K562 (cell line): ENCODE measurements around the gene EIF4E. TPM values are rescaled to one million over a fixed set of nuclear protein-coding genes. Genes with fewer than 3 reads are reported as not detected.
A peak's percentile ranks its signal among the peaks of the same experiment; 100 is the strongest.
"Not testable (repeated sequence)": the region's sequence is repeated elsewhere in the genome, so short reads cannot be mapped to it uniquely, and the experiment has no call there.

Source experiments
- ATAC-seq: fragments of 200-7000 bp; cut with Tn5 transposase; 3 replicates; pipeline ENCODE4 v1.9.1; 2020; ENCODE audit warnings: moderate library complexity
- BruUV-seq: library from RNA; stranded (reverse); fragments of 400-500 nt; replicated peaks from 2 replicates; lab custom pipeline; 2021; lab: Mats Ljungman, UMichigan
- CTCF ChIA-PET: fragments of 300-600 bp; formaldehyde crosslinking; extraction: SDS; loops from one replicate; lab custom pipeline; 2021; ENCODE audit warnings: low intra/inter-chr PET ratio; lab: Yijun Ruan, JAX
- POLR2A ChIA-PET: fragments of 300-600, 350-650 bp; sonication (Branson Sonifier 250); formaldehyde crosslinking; extraction: SDS; loops from one replicate; lab custom pipeline; 2021; ENCODE audit warnings: antibody characterized with exemption, inconsistent platforms; lab: Yijun Ruan, JAX
- DNase-seq, 4 experiments: peaks; one replicate each; pipeline versions ENCODE4 v3.0.0 to v3.0.0-alpha.2; 2011 to 2018; ENCODE audit warnings: low spot score in 3 of 4, mixed read lengths in 3 of 4; ENCODE audit errors: extremely low read depth in 1 of 4
- FAIRE-seq: peaks from 2 replicates; lab custom pipeline; 2011; peaks lifted over from hg19 to GRCh38; lab: Jason Lieb, UNC
- H2AFZ ChIP-seq: 2 replicates; pipeline ENCODE4 v1.6.0; 2011; ENCODE audit warnings: low read depth, low read length, control low read depth, inconsistent platforms
- H3K27ac ChIP-seq: fragments of 200-600 bp; 3 replicates; pipeline ENCODE4 v1.8.0; 2011; ENCODE audit warnings: low read depth, mild to moderate bottlenecking, control low read depth, inconsistent platforms, low read length, moderate library complexity, mixed read lengths; ENCODE audit errors: extremely low read depth
- H3K27me3 ChIP-seq, 2 experiments: fragments of 300-600 bp in 1 of 2; 2 replicates in 1 of 2; 3 replicates in 1 of 2; pipeline versions ENCODE4 v1.6.0 to v1.8.0; 2011; ENCODE audit warnings: inconsistent platforms in 2 of 2, low read length in 2 of 2, mild to moderate bottlenecking in 1 of 2, mixed read lengths in 1 of 2, moderate library complexity in 1 of 2; ENCODE audit not compliant: control insufficient read depth in 2 of 2, insufficient read depth in 2 of 2
- H3K36me3 ChIP-seq: fragments of 300-600 bp; 3 replicates; pipeline ENCODE4 v1.8.0; 2011; ENCODE audit warnings: mild to moderate bottlenecking, low read length, inconsistent platforms; ENCODE audit not compliant: control insufficient read depth, insufficient read depth
- H3K4me1 ChIP-seq, 2 experiments: fragments of 200-600 bp in 1 of 2; replicated peaks in 1 of 2; 2 replicates in 1 of 2; 3 replicates in 1 of 2; pipeline versions ENCODE4 v1.5.1 to v1.8.0; 2011; ENCODE audit warnings: inconsistent platforms in 2 of 2, low read length in 2 of 2, mild to moderate bottlenecking in 1 of 2, mixed read lengths in 1 of 2, moderate library complexity in 1 of 2; ENCODE audit not compliant: control insufficient read depth in 2 of 2, insufficient read depth in 2 of 2
- H3K4me2 ChIP-seq: 2 replicates; pipeline ENCODE4 v1.6.1; 2011; ENCODE audit warnings: low read length, control low read depth, inconsistent platforms, mixed read lengths; ENCODE audit not compliant: insufficient read depth
- H3K4me3 ChIP-seq: fragments of 200-600 bp; sonication (generic), shearing (Covaris generic); 2 replicates; pipeline ENCODE4 v1.5.1; 2016; ENCODE audit warnings: control low read depth, inconsistent platforms
- H3K79me2 ChIP-seq: fragments of 200-600 bp; 3 replicates; pipeline ENCODE4 v1.8.0; 2011; ENCODE audit warnings: low read length, inconsistent platforms; ENCODE audit not compliant: control insufficient read depth, insufficient read depth
- H3K9ac ChIP-seq, 2 experiments: 2 replicates each; pipeline versions ENCODE4 v1.6.0 to v1.6.1; 2011; ENCODE audit warnings: low read depth in 2 of 2, low read length in 2 of 2, control low read depth in 1 of 2, inconsistent platforms in 1 of 2, mild to moderate bottlenecking in 1 of 2, mixed read lengths in 1 of 2; ENCODE audit not compliant: insufficient read depth in 1 of 2
- H3K9me1 ChIP-seq: one replicate; pipeline ENCODE4 v1.6.0; 2011; ENCODE audit warnings: inconsistent platforms, mild to moderate bottlenecking, low read length, moderate library complexity; ENCODE audit not compliant: control insufficient read depth, insufficient read depth
- H3K9me3 ChIP-seq: replicated peaks from 2 replicates; pipeline ENCODE4 v1.5.1; 2011; ENCODE audit warnings: low read depth, low read length, inconsistent platforms; ENCODE audit not compliant: control insufficient read depth, insufficient read depth
- H4K20me1 ChIP-seq: replicated peaks from 2 replicates; pipeline ENCODE4 v1.6.1; 2011; ENCODE audit warnings: low read length, inconsistent platforms, mixed read lengths; ENCODE audit not compliant: control insufficient read depth, insufficient read depth
- ARID1B ChIP-seq: fragments of 450-650 bp; IDR thresholded peaks from 2 replicates; pipeline ENCODE4 v1.6.1; 2016; ENCODE audit warnings: antibody characterized with exemption, mild to moderate bottlenecking, inconsistent platforms
- ASH1L ChIP-seq: fragments of 450-650 bp; IDR thresholded peaks from 2 replicates; pipeline ENCODE4 v1.6.1; 2018; ENCODE audit warnings: borderline replicate concordance, mild to moderate bottlenecking, low read depth; ENCODE audit not compliant: partially characterized antibody
- BCOR ChIP-seq: fragments of 450-650 bp; IDR thresholded peaks from 2 replicates; pipeline ENCODE4 v1.6.1; 2016
- CBFA2T3 ChIP-seq: fragments of 450-650 bp; IDR thresholded peaks from 2 replicates; pipeline ENCODE4 v1.6.1; 2017
- CXXC5 ChIP-seq: fragments of 250-450 bp; sonication (Bioruptor Pico); IDR thresholded peaks from 2 replicates; pipeline ENCODE4 v1.8.0; 2022; ENCODE audit warnings: inconsistent platforms, mild to moderate bottlenecking, moderate library complexity
- DPF2 ChIP-seq: fragments of 450-650 bp; IDR thresholded peaks from 2 replicates; pipeline ENCODE4 v1.6.1; 2016
- FOXK2 ChIP-seq, 2 experiments: fragments of 450-650 bp; IDR thresholded peaks in 1 of 2; conservative IDR thresholded peaks in 1 of 2; 2 replicates each; pipeline ENCODE4 v1.6.1; 2016; ENCODE audit warnings: low read depth in 2 of 2, mild to moderate bottlenecking in 1 of 2
- KDM1A ChIP-seq, 2 experiments: fragments of 450-650 bp; IDR thresholded peaks; 2 replicates each; pipeline ENCODE4 v1.6.1; 2016; ENCODE audit warnings: mild to moderate bottlenecking in 2 of 2
- MEF2D ChIP-seq: conservative IDR thresholded peaks from 2 replicates; pipeline ENCODE4 v1.6.1; 2016; ENCODE audit warnings: low read depth, missing genetic modification characterization, missing compliant biosample characterization
- MTA2 ChIP-seq: fragments of 450-650 bp; IDR thresholded peaks from 2 replicates; pipeline ENCODE4 v1.6.1; 2016; ENCODE audit warnings: low read depth
- NRF1 ChIP-seq, 2 experiments: fragments of 450-650 bp; IDR thresholded peaks in 1 of 2; conservative IDR thresholded peaks in 1 of 2; 2 replicates each; pipeline ENCODE4 v1.6.1; 2014; ENCODE audit warnings: mild to moderate bottlenecking in 2 of 2
- RBM25 ChIP-seq: fragments of 200-400 bp; formaldehyde crosslinking; IDR thresholded peaks from 2 replicates; pipeline ENCODE4 v1.6.1; 2018; ENCODE audit warnings: low read length, low read depth, moderate library complexity; ENCODE audit not compliant: severe bottlenecking
- SMARCC2 ChIP-seq: fragments of 450-650 bp; IDR thresholded peaks from 2 replicates; pipeline ENCODE4 v1.6.1; 2017; ENCODE audit warnings: antibody characterized with exemption, moderate library complexity, mild to moderate bottlenecking, low read depth
- TAL1 ChIP-seq: fragments of 450-650 bp; IDR thresholded peaks from 2 replicates; pipeline ENCODE4 v1.6.1; 2016; ENCODE audit warnings: mild to moderate bottlenecking
- TCF3 ChIP-seq: sonication (generic); formaldehyde crosslinking; IDR thresholded peaks from 2 replicates; pipeline ENCODE4 v1.4.0; 2020; ENCODE audit warnings: mild to moderate bottlenecking, missing genetic modification reagents
- TRIM24 ChIP-seq, 2 experiments: fragments of 450-650 bp; IDR thresholded peaks; 2 replicates each; pipeline ENCODE4 v1.6.1; 2016
- ZNF121 ChIP-seq: sonication (generic); formaldehyde crosslinking; conservative IDR thresholded peaks from 2 replicates; pipeline ENCODE4 v1.8.0; 2022; ENCODE audit warnings: missing genetic modification reagents
- WGBS: fragments of 100-300 bp; shearing (Covaris generic); methylation state at CpG from one replicate; pipeline ENCODE4 v1.1.6; 2016; ENCODE audit warnings: low coverage, mixed read lengths; ENCODE audit not compliant: insufficient coverage; ENCODE audit errors: missing lambda C conversion rate; 5-methylcytosine and 5-hydroxymethylcytosine counted together
- in situ Hi-C: fragments of 300-500 bp; cut with MboI; formaldehyde crosslinking; loops from 4 replicates; pipeline ENCODE4 v1.15.0; 2018; ENCODE audit warnings: inconsistent platforms, mixed read lengths
- intact Hi-C: fragments of 100-400 bp; cut with micrococcal nuclease; formaldehyde crosslinking; loops from 2 replicates; pipeline ENCODE4 v1.14.2; 2022
- polyA plus RNA-seq, 8 experiments: library from polyadenylated mRNA; depleted of rRNA in 4 of 8; stranded (reverse) in 5 of 8; unstranded in 3 of 8; fragments of >200 nt; fragmentation: Nextera tagmentation in 2 of 8; fragmentation: Illumina TruSeq in 1 of 8; extraction: Ambion mirVana in 2 of 8; extraction: Trizol in 1 of 8; gene quantifications; 2 replicates each; pipeline versions ENCODE4 v1.2.1 to v1.2.3, GENCODE V29; 2011 to 2014; ENCODE audit warnings: inconsistent platforms in 1 of 8, missing spikeins in 1 of 8
- total RNA-seq, 7 experiments: library from RNA; depleted of rRNA in 6 of 7; stranded (reverse); fragments of >200 nt in 6 of 7; fragmentation: Illumina TruSeq in 2 of 7; extraction: Trizol in 2 of 7; gene quantifications; 2 replicates each; pipeline versions ENCODE4 v1.2.1 to v1.2.3, GENCODE V29; 2011 to 2021; ENCODE audit warnings: low replicate concordance in 1 of 7
- TF ChIP-seq, protein P1 (sequence below): fragments of 450-650 bp; IDR thresholded peaks from 2 replicates; pipeline ENCODE4 v1.6.1; 2016

Gene EIF4E
- total and polyA plus RNA-seq, 9 of the 15 experiments (the other 6 are each of a cell fraction or from before 2014, with no cell fraction given) = 164 to 489 (median 179) TPM

DNA sequence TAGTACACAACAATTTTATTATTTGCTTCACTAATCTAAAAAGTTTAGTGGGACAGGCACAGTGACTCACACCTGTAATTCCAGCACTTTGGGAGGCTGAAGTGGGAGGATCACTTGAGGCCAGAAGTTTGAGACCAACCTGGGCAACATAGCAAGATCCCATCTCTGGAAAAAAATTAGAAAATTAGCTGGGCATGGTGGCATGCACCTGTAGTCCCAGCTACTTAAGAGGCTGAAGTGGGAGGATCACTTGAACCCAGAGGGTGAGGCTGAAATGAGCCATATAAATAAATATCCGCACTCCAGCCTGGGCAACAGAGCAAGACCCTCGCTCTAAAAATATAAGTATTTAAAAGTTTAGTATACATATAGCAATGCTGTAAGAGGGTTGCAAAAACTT lies 42.6 kb downstream of the EIF4E start:
- Histone ChIP-seq H3K36me3 (peaks cover 87% of the 10 kb centered on the region), H3K79me2 (peaks cover 53% of the 10 kb centered on the region)
- H4K20me1 ChIP-seq, H3K27me3 ChIP-seq, H3K27ac ChIP-seq, FAIRE-seq, POLR2A ChIA-PET, H3K4me1 ChIP-seq, intact Hi-C loops, CTCF ChIA-PET, H3K9me3 ChIP-seq, H3K4me2 ChIP-seq, H3K9me1 ChIP-seq, H3K4me3 ChIP-seq, BruUV-seq, H2AFZ ChIP-seq, H3K9ac ChIP-seq, DNase-seq, in situ Hi-C loops, ATAC-seq: not testable (repeated sequence)
- 100% methylated on average over 2 of the region's 2 CpGs for WGBS
- 0 out of 4 replicates have a peak, but pooled peaks of 1 of the 2 experiments have one; percentile 33 for TF ChIP-seq KDM1A (IDR thresholded peaks at IDR 0.05)
- peak; percentile 67; the same call in 1 of the 2 replicates for TF ChIP-seq BCOR
- peak; percentile 99 for TF ChIP-seq ZNF121 (CRISPR knock-in tag)
- peak; percentile 66 for TF ChIP-seq RBM25

DNA sequence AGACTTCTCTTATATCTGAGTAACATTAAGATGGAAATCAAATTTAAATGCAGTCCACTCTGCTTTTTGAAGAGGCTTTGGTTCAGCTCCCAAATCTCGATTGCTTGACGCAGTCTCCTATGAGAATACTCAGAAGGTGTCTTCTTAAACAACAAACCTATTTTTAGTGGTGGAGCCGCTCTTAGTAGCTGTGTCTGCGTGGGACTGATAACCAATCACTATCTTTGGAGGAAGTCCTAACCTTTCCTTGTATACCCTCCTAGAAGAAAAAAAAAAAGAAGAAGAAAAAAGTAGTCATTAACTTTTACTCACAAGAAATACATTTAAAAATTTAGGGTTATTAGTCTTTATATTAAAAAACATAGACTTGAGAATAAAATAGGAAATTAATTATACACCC lies 48.0 kb downstream of the EIF4E start:
- in situ Hi-C loops, H3K9me3 ChIP-seq, H3K4me3 ChIP-seq, H3K27me3 ChIP-seq, H3K9ac ChIP-seq, H3K9me1 ChIP-seq, DNase-seq, CTCF ChIA-PET, H3K4me2 ChIP-seq, H4K20me1 ChIP-seq, BruUV-seq, POLR2A ChIA-PET, H2AFZ ChIP-seq, intact Hi-C loops: not testable (repeated sequence)
- Histone ChIP-seq H3K4me1 (peaks cover 10 to 19% of the 10 kb centered on the region in 2 experiments; a peak in 4 of 5 replicates), H3K79me2 (peaks cover 26% of the 10 kb centered on the region), H3K36me3 (peaks cover 69% of the 10 kb centered on the region), H3K27ac (peak overlapping the region; percentile 64; the same call in 1 of the 3 replicates)
- ATAC-seq (peak; percentile 87), FAIRE-seq (peak; percentile 48)
- no CpG with 5 or more reads among the region's 4 CpGs for WGBS
- TF ChIP-seq NRF1 (conservative IDR thresholded peaks at IDR 0.05 in 1 of 2, IDR thresholded peaks at IDR 0.05 in 1 of 2) (peak in 1 of 2 experiments; percentile 25; a peak in 2 of 4 replicates), CXXC5 (CRISPR knock-in tag) (peak; percentile 58), ASH1L (peak; percentile 32), MEF2D (0 out of 2 replicates have a peak, but pooled peaks have one; percentile 40), SMARCC2 (peak; percentile 45; the same call in 1 of the 2 replicates), ARID1B (peak; percentile 78), TCF3 (peak; percentile 33; the same call in 1 of the 2 replicates), TRIM24 (IDR thresholded peaks at IDR 0.05) (0 out of 4 replicates have a peak, but pooled peaks of 1 of the 2 experiments have one; percentile 17), FOXK2 (conservative IDR thresholded peaks at IDR 0.05 in 1 of 2, IDR thresholded peaks at IDR 0.05 in 1 of 2; ENCODE audit: low read depth in 2 of 2) (0 out of 4 replicates have a peak, but pooled peaks of 1 of the 2 experiments have one; percentile 45), MTA2 (peak; percentile 45; the same call in 1 of the 2 replicates), TAL1 (peak; percentile 73), DPF2 (peak; percentile 72), CBFA2T3 (peak; percentile 77)
- TF ChIP-seq, protein P1, sequence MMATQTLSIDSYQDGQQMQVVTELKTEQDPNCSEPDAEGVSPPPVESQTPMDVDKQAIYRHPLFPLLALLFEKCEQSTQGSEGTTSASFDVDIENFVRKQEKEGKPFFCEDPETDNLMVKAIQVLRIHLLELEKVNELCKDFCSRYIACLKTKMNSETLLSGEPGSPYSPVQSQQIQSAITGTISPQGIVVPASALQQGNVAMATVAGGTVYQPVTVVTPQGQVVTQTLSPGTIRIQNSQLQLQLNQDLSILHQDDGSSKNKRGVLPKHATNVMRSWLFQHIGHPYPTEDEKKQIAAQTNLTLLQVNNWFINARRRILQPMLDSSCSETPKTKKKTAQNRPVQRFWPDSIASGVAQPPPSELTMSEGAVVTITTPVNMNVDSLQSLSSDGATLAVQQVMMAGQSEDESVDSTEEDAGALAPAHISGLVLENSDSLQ = peak; percentile 57
